Activated CD4-positive, alpha-beta memory T cell treated with anti-CD3 and anti-CD28 coated beads for 36 hours (primary cell): ENCODE data around the gene BET1L. TPM values are rescaled to one million over a fixed set of nuclear protein-coding genes. Genes with fewer than 3 reads are reported as not detected.

ENCODE experiments used
- CTCF ChIA-PET: fragments of 350-600 bp; sonication (Branson Sonifier 250); formaldehyde crosslinking; loops from one replicate; lab custom pipeline; 2021; ENCODE audit warnings: antibody characterized with exemption, inconsistent platforms; lab: Charles Lee
- POLR2A ChIA-PET: fragments of 350-600 bp; sonication (Branson Sonifier 250); formaldehyde crosslinking; loops from one replicate; lab custom pipeline; 2021; ENCODE audit warnings: antibody characterized with exemption; lab: Charles Lee
- DNase-seq: peaks from one replicate; pipeline ENCODE4 v3.0.0-alpha.2; 2020
- H3K27ac Mint-ChIP-seq: one replicate; pipeline ENCODE4 v1.8.0; 2021; ENCODE audit warnings: mixed read lengths
- H3K27me3 Mint-ChIP-seq: one replicate; pipeline ENCODE4 v1.8.0; 2021; ENCODE audit warnings: mixed read lengths
- H3K36me3 Mint-ChIP-seq: one replicate; pipeline ENCODE4 v1.8.0; 2021; ENCODE audit warnings: mixed read lengths
- H3K4me1 Mint-ChIP-seq: one replicate; pipeline ENCODE4 v1.8.0; 2021; ENCODE audit warnings: low read depth, mixed read lengths
- H3K4me3 Mint-ChIP-seq: one replicate; pipeline ENCODE4 v1.8.0; 2021; ENCODE audit warnings: mild to moderate bottlenecking, mixed read lengths
- H3K9me3 Mint-ChIP-seq: one replicate; pipeline ENCODE4 v1.8.0; 2021; ENCODE audit warnings: mixed read lengths
- intact Hi-C: fragments of 100-400 bp; cut with micrococcal nuclease; formaldehyde crosslinking; loops from one replicate; pipeline ENCODE4 v1.15.1; 2023
- total RNA-seq, 2 experiments: library from RNA; stranded (reverse); gene quantifications; one replicate each; pipeline ENCODE4 v1.2.3, GENCODE V29; 2021

BET1L gene
- total RNA-seq, 2 experiments from 2014 or later: 51.0 to 53.2 TPM

GRCh38 chr11:208181-208916 lies 1.1 kb upstream of the BET1L start:
- H3K27me3 Mint-ChIP-seq: no peaks in the 10 kb centered on the region
- H3K4me1 Mint-ChIP-seq: peaks cover 45% of the 10 kb centered on the region
- H3K36me3 Mint-ChIP-seq: peaks cover 48% of the 10 kb centered on the region

GRCh38 chr11:207863-208180 lies 623 bp upstream of the BET1L start:
- Mint-ChIP-seq H3K36me3 (peaks cover 45% of the 10 kb centered on the region), H3K9me3 (no peaks in the 10 kb centered on the region), H3K27ac (peak overlapping the region; percentile 99), H3K4me3 (peak overlapping the region; percentile 97), H3K27me3 (no peaks in the 10 kb centered on the region), H3K4me1 (peaks cover 50% of the 10 kb centered on the region)
- intact Hi-C loops: loop anchor here (1.0 to 5.0 kb wide), 6 partner anchors 28 to 298 kb away; partner anchors contain the start of genes IFITM1, PSMD13, PTDSS2 and SIRT3
- POLR2A ChIA-PET: interaction anchor here (0.6 to 5.2 kb wide), 13 partner anchors 9 to 241 kb away, joined by 3 to 32 read pairs (median 4); partner anchors contain the start of genes PGGHG, PSMD13 and SIRT3
- CTCF ChIA-PET: interaction anchor here (0.9 to 2.2 kb wide), 10 partner anchors 29 to 328 kb away, joined by 3 to 10 read pairs (median 4); partner anchors contain the start of gene HRAS
- no peak for DNase-seq

More at GRCh38 chr11:208181-208916, 1.1 kb upstream of the BET1L start:
- POLR2A ChIA-PET: interaction anchor here (1.1 to 5.2 kb wide), 3 partner anchors 29 to 147 kb away, joined by 4 to 32 read pairs (median 10); partner anchors contain the start of genes PSMD13 and SIRT3
- intact Hi-C loops: loop anchor here (5.0 kb wide), 1 partner anchor 149 kb away; no protein-coding TSS in a partner anchor
- peak overlapping the region; percentile 99 for H3K27ac Mint-ChIP-seq
- peak overlapping the region; percentile 97 for H3K4me3 Mint-ChIP-seq
- no peaks in the 10 kb centered on the region for H3K9me3 Mint-ChIP-seq
- peak; percentile 89 for DNase-seq
- CTCF ChIA-PET: interaction anchor here (1.1 to 1.5 kb wide), 4 partner anchors 28 to 327 kb away, joined by 3 to 4 read pairs (median 4); partner anchors contain the start of genes HRAS, PSMD13 and SIRT3

DNA sequence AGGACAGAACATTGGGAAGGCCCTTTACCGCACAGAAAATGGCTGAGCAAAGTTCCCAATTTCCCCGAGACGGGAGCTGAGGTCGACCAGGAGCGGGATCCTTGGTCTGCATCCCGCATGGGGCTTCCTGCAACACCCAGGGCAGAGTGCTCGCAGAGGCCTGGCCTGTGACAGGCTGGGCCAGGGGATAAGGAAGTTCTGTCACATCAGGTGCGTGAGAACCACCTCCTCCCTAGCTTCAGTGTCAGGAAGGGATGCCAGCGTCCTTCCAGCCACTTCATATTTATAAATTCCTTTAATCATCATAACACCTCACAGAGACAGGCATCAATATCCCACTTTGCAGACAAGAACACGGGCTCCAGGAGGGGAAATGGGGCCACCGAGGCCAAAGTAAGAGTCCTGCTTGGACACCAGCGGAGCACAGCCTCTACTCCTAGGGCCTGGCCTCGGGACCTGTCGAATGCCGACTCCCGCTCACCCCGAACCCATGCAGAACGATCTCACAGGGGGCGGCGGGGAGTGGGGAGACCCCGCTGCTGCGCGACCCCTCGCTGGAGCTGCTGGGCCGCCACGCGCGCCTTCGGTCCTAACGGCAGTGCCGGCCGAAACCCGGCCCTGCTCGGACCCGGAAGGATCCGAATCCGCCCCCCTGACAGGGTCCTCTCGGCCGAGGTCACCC lies 532 bp downstream of the BET1L start:
- DNase-seq: peak; percentile 40
- H3K4me1 Mint-ChIP-seq: peaks cover 61% of the 10 kb centered on the region
- CTCF ChIA-PET: interaction anchor here (0.6 to 2.2 kb wide), 13 partner anchors 30 to 201 kb away, joined by 3 to 10 read pairs (median 4); partner anchors contain the start of genes PSMD13 and SIRT3

DNA sequence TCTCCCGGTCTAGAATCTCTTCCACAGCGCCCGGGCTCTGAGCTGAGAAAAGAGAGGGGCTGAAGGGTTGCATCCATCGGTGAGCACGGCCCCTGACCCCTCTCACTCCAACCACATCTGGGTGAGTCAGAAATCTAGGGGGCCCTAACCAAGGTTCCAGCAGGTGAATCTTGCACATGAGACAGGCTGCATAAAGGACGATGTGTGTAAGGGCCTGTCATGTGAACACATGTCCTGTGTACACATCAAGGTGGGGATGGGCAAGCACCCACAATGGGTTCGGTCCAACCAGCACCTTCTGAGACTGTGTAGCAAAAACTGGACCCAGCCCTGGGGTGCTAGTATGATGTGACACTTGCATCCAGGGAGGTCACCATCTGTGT lies 1.2 kb downstream of the BET1L start:
- H3K36me3 Mint-ChIP-seq: peaks cover 34% of the 10 kb centered on the region
- ChIA-PET POLR2A (interaction anchor here (0.8 to 5.2 kb wide), 2 partner anchors 32 to 149 kb away, joined by 3 to 32 read pairs; partner anchors contain the start of genes PSMD13 and SIRT3), CTCF (interaction anchor here (1.0 to 2.2 kb wide), 3 partner anchors 31 to 156 kb away, joined by 3 to 10 read pairs (median 5); partner anchors contain the start of genes PSMD13 and SIRT3)
- intact Hi-C loops: loop anchor here (2.0 to 5.0 kb wide), 3 partner anchors 109 to 245 kb away; partner anchors contain the start of genes IFITM1 and PTDSS2
- H3K9me3 Mint-ChIP-seq: no peaks in the 10 kb centered on the region
- peak overlapping the region; percentile 97 for H3K4me3 Mint-ChIP-seq
- peaks cover 63% of the 10 kb centered on the region for H3K4me1 Mint-ChIP-seq
- no peaks in the 10 kb centered on the region for H3K27me3 Mint-ChIP-seq
- peak overlapping the region; percentile 96 for H3K27ac Mint-ChIP-seq
- DNase-seq: no peak

More for the DNA sequence above, 532 bp downstream of the BET1L start:
- Mint-ChIP-seq H3K9me3 (no peaks in the 10 kb centered on the region), H3K36me3 (peaks cover 39% of the 10 kb centered on the region), H3K27ac (peak overlapping the region; percentile 99), H3K4me3 (peak overlapping the region; percentile 97), H3K27me3 (no peaks in the 10 kb centered on the region)
- POLR2A ChIA-PET: interaction anchor here (0.8 to 5.2 kb wide), 11 partner anchors 10 to 209 kb away, joined by 3 to 32 read pairs (median 4); partner anchors contain the start of genes PGGHG, PSMD13 and SIRT3
- intact Hi-C loops: loop anchor here (1.0 to 5.0 kb wide), 6 partner anchors 30 to 300 kb away; partner anchors contain the start of genes IFITM1, PSMD13, PTDSS2 and SIRT3

DNA sequence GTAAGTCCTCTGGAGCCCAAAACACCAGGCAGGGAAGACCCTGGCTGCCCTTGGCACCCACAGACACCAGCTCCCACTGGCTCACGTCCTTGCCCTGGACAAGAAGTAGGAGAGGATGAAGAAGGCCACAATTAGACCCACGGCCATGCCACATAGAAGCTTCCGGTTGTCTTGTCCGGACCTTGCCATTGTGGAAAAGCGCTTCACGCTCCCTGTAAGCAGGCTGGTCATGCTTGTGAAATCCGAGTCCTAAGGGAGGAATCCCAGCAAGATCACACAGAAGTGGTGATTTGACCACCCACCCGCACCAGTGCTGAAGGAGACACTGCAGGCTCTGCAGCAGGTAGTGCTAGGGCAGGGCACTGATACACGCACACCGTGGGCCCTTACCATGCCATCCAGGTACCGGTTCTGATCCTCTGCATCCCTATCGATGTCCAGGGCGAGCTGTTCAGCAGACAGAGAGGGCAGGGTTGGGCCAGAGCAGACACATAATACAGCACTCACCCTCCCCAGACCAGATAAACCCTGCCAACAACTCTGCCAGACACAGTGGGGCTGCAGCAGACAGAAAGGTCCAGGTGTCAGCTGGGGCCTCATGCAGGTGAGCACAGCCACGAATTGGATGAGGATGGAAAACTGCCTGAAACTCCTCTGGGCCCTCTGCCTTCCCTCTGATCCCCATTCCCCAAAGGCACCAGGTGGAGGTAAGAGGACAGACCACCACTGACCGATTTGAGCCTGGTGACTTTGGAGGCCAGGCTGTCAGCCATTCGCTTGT lies 1.8 kb downstream of the BET1L start:
- ChIA-PET POLR2A (interaction anchor here (5.2 kb wide), 1 partner anchor 32 kb away, joined by 32 read pairs; the partner anchor contains the start of genes PSMD13 and SIRT3), CTCF (interaction anchor here (2.2 kb wide), 1 partner anchor 100 kb away, joined by 10 read pairs; no protein-coding TSS in a partner anchor)
- Mint-ChIP-seq H3K4me3 (peak overlapping the region; percentile 97), H3K27ac (peak overlapping the region; percentile 96), H3K9me3 (no peaks in the 10 kb centered on the region), H3K36me3 (peaks cover 33% of the 10 kb centered on the region), H3K27me3 (no peaks in the 10 kb centered on the region), H3K4me1 (peaks cover 62% of the 10 kb centered on the region)
- DNase-seq: no peak
- intact Hi-C loops: loop anchor here (2.0 to 5.0 kb wide), 3 partner anchors 109 to 245 kb away; partner anchors contain the start of genes IFITM1 and PTDSS2

DNA sequence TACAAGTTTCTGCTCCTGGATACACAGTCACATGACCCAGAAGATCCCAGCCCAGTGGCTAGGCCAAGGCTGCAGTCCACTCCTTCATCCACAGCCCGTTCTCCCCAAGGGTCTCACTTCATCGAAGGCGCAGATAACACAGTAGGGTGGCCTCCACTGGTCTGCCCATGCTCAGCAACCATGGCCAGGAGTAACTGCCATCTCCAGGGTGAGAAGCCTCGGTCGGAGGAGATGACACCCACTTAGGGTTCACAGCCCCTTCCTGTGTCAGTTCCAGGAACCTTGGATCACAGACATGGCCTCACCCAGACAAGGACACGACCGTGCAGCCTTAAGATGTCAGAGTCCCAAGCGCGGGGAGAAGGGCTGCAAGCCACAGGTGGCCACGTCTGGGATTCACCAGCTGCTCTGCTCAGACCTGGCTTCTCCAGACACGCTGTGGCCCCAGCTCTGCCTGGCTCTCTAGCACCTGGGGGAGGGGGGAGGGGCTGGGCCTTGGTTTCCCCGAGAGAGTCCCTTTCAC lies 2.6 kb downstream of the BET1L start:
- CTCF ChIA-PET: no interaction called here
- intact Hi-C loops: loop anchor here (5.0 kb wide), 1 partner anchor 153 kb away; no protein-coding TSS in a partner anchor
- no peak overlapping the region for H3K27ac Mint-ChIP-seq

DNA sequence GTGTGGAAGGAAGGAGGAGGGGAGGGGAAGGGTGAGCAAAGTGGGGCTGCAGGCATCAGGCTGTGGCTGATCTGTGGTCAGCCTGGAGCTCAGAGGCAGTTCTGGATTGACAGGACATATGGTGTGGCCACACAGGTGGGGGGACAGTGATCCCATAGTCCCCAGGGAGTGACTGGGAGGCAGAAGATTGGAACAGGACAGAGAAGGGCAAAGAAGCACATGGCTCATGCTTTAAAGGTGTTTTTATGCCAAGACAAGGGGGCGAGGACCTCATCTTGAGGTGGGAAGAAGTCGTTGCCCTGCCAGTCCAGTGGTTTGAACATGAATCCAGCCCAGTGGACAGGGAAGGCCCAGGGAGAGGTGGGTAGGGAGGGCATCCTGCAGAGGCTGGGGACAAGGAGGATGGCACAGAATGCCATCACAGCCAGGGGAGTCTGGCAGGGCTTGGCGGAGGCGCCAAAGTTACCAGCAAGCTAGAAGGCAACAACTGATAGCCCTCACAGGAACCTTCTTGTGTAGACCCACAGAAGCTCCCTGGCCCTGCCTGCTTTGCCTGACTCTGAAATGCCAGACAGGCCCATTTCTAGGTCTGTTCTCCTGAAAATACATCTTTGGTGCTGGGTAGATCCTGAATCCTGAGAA lies 3.1 kb downstream of the BET1L start:
- peaks cover 51% of the 10 kb centered on the region for H3K4me1 Mint-ChIP-seq
- intact Hi-C loops: no loop called here
- ChIA-PET POLR2A (no interaction called here), CTCF (interaction anchor here (1.1 kb wide), 1 partner anchor 46 kb away, joined by 3 read pairs; no protein-coding TSS in a partner anchor)
- DNase-seq: no peak
- H3K27ac Mint-ChIP-seq: peak overlapping the region; percentile 50
- H3K36me3 Mint-ChIP-seq: peaks cover 24% of the 10 kb centered on the region
- no peaks in the 10 kb centered on the region for H3K27me3 Mint-ChIP-seq
- H3K9me3 Mint-ChIP-seq: no peaks in the 10 kb centered on the region
- H3K4me3 Mint-ChIP-seq: no peak overlapping the region

More for the DNA sequence above, 2.6 kb downstream of the BET1L start:
- DNase-seq: no peak
- Mint-ChIP-seq H3K27me3 (no peaks in the 10 kb centered on the region), H3K36me3 (peaks cover 27% of the 10 kb centered on the region), H3K9me3 (no peaks in the 10 kb centered on the region), H3K4me1 (peaks cover 54% of the 10 kb centered on the region), H3K4me3 (no peak overlapping the region)
- POLR2A ChIA-PET: no interaction called here

GRCh38 chr11:203056-203944 lies 3.9 kb downstream of the BET1L start:
- Mint-ChIP-seq H3K4me1 (peaks cover 51% of the 10 kb centered on the region), H3K27me3 (no peaks in the 10 kb centered on the region), H3K9me3 (no peaks in the 10 kb centered on the region), H3K27ac (peak overlapping the region; percentile 89), H3K4me3 (no peak overlapping the region), H3K36me3 (peaks cover 24% of the 10 kb centered on the region)
- POLR2A ChIA-PET: no interaction called here
- CTCF ChIA-PET: interaction anchor here (1.1 kb wide), 1 partner anchor 47 kb away, joined by 3 read pairs; no protein-coding TSS in a partner anchor
- intact Hi-C loops: no loop called here
- no peak for DNase-seq

GRCh38 chr11:202490-202889 lies 4.7 kb downstream of the BET1L start:
- Mint-ChIP-seq H3K36me3 (peaks cover 17% of the 10 kb centered on the region), H3K4me3 (peak overlapping the region; percentile 44), H3K27ac (peak overlapping the region; percentile 89), H3K27me3 (no peaks in the 10 kb centered on the region), H3K9me3 (no peaks in the 10 kb centered on the region), H3K4me1 (peaks cover 51% of the 10 kb centered on the region)
- intact Hi-C loops: no loop called here
- ChIA-PET POLR2A (no interaction called here), CTCF (no interaction called here)
- DNase-seq: no peak
